ENCODE results near the gene SHFL.

- TF ChIP-seq CTCF (IDR thresholded peaks at IDR 0.05 in 4 of 5, conservative IDR thresholded peaks at IDR 0.05 in 1 of 5) (no peak), POLR2A (IDR thresholded peaks at IDR 0.05) (no peak)
Measured at GRCh38 chr19:10074153-10074552, 12.0 kb upstream of the SHFL start.

All from gastrocnemius medialis (tissue), 4 donors.